Medulla oblongata (tissue), 1 donor: ENCODE results near the gene ITGA3.

ENCODE experiments used
- DNase-seq: peaks from one replicate; pipeline ENCODE4 v3.0.0-alpha.2; 2015; ENCODE audit errors: extremely low spot score

The ITGA3 gene

DNA sequence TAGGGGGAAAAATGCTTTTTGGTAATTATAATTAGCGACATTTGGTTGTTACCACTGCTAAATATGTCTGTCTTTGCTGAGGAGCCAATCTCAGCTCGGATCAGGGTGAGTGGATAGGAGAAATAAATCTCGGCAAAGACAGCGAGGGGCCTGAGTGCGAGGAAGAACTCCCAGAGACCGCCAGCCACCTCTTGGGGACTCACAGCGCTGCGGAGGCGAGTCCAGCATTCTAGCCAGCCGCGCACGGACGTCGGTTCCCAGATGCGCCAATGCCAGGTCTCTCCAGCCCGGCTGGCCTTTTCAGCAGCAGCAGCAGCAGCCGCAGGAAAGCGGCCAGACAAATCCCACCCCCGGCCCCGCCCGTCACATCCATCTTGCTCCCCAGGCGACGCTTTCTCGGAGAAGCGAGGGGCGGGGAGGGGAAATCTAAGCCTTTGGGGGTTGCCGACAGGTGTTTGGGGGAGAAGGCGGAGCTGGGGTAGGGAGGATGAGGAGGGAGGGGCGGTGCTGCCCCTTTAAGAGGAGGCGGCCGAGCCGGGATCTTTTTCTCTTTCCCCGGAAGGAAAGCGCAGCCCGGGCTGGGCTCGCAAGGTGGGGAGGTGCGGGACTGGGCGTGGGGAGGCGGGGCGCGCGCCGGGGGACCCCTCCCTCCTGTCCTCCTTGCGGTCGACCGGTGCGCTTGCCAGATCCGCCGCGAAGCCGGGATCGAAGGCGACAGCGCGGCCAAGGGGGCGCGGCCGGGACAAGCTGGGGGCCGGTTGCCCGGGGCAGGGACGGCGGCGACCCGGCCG is at the start of gene ITGA3:
ITGA3 (plus strand) TSS at position 685 of the 791 bp plus-strand sequence. CDS start 330 bp downstream, outside the sequence.
- peak; percentile 31 for DNase-seq

GRCh38 chr17:50009282-50009681 is 46.6 kb upstream of the ITGA3 start:
- DNase-seq: no peak

DNA sequence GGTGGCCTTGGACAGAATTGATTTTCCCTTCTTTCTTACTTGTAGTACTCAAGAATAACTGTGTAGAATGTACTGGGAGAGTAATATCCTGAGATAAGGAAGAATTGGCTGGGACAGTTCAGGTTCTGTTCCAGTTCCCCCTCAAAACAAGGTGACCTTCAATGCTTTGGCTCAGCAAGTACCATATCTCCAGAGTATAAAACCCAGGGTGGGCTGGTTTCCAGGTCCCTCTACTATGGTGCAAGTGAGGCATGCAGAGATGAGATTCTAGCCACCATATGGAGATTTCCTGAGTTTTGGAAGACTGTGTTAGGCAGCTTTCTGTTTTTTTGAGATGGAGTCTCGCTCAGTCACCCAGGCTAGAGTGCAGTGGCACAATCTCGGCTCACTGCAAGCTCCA is 42.8 kb upstream of the ITGA3 start:
- DNase-seq: no peak

DNA sequence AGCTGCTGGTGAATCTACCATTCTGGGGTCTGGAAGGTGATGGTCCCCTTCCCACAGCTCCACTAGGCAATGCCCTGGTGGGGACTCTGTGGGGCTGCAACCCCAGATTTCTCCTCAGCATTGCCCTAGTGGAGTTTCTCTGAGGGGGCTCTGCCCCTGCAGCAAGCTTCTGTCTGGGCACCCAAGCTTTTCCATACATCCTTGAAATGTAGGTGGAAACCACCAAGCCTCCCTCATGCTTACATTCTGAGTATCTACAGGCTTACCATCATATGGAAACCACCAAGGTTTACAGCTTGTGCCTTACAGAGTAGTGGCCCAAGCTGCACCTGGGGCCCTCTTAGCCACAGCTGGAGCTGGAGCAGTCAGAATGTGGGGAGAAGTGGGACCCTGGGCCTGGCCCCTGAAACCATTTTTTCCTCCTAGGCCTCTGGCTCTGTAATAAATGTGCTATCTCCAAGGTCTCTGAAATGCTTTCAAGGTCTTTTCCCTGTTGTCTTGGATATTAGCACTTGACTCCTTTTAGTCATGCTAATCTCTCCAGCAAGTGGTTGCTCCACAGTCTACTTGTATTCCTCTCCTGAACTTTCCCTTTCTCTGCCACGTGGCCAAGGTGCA is 41.3 kb upstream of the ITGA3 start:
- DNase-seq: no peak

GRCh38 chr17:50015146-50015545 is 40.8 kb upstream of the ITGA3 start:
- no peak for DNase-seq

DNA sequence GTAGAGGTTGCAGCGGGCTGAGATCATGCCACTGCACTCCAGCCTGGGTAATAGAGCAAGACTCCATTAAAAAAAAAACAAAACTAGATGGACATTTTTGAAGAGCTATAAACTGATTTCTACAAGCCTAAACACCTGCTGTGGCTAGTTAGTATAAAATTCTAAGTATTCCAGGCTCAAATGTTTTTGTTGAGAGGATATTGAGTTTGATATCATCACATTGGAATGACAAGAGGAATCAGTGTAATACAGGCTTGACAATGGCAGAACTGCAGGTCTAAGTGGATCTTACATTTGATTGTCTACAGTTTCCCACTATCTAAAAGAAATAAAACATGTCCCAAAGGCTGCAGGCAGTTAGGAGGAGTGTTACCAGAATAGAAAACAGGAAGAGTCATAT is 37.0 kb upstream of the ITGA3 start:
- DNase-seq: no peak

GRCh38 chr17:50020841-50021599 is 34.9 kb upstream of the ITGA3 start:
- no peak for DNase-seq

DNA sequence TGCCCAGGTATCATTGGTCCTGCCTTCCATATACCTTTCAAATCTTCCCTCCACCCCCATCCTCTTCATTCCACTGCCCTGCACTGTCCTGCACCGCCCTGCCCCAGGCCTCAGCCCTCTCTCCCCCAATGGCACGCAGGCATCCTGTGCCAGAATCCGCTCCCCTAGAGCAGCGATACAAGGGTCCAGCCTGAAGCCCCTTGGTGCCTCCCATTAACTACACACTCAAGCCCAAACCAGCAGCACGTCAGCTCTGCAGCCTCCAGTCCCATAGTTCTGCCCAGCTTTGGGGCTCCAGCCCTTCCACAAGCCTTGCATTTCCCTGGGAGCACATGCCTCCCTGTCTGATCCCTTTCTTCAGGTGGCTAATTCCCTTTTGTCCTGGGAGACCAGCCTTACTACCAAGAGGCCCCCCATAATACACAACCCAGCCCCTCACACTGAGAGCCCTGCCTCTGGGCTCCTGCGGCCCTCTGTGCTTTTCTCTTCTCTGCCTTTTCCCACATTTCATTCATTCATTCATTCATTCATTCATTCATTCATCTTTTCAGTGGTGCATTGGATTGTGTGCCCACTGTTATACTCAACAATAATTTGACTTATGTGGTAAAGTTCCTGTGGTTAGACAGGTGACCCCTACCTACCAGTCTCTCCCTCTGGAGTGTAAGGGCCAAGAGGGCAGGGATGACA is 34.1 kb upstream of the ITGA3 start:
- DNase-seq: no peak

DNA sequence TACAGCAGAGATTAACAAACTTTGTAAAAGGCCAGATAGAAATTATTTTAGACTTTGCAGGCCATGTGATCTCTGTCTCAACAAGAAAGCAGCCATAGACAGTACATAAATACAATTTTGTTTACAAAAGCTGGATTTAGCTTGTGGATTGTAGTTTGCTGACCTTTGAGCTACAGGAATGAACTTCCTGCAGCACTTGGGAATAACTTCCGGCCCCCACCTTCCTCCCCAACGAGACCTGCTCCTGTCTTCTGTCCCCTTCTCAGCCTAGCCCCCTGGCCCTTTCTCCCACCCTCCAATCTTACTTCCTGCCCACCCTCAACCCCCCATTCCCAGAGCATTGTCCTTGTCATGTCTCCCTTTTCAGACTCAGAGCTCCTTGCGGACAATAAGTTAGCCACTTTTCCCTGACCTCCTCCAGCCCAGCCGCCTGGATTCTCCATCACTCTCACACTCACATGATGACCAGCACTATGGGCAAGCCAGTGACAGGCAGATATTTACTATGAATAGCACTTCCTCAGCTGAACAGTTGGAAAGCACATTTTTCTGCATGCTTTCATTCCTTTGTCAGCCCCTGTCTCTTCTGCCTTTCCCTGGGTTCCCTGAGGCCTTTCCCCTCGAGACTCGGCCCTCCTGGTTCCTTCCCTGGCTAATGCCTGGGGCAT is 33.3 kb upstream of the ITGA3 start:
- DNase-seq: no peak

DNA sequence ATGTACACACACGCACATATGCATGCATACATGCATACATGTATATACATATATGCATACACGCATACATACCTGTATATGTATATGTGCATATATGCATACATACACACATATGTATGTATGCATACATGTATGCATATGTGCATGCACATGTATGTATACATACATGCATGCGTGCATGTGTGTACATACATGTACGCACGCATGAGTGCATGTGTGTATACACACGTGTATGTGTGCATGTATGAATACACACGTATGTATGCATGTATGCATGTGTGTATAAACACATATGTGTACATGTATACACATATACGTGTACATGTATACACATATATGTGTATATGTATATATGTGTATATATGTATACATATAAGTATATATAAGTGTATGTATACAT is 32.4 kb upstream of the ITGA3 start:
- DNase-seq: no peak

DNA sequence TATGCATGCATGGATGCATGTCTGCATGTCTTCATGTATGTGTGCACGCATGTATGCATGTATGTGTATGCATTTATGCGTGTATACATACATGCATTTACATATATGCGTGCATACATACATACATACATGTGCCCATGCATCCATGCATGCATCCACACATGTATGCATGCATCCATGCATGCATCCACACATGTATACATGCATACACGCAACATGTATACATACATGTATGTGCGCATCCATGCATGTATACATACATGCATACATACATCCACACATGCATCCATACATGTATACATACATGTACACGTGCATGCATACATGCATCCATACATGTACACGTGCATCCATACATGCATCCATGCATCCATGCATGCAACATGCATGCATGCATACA is 31.1 kb upstream of the ITGA3 start:
- DNase-seq: no peak

DNA sequence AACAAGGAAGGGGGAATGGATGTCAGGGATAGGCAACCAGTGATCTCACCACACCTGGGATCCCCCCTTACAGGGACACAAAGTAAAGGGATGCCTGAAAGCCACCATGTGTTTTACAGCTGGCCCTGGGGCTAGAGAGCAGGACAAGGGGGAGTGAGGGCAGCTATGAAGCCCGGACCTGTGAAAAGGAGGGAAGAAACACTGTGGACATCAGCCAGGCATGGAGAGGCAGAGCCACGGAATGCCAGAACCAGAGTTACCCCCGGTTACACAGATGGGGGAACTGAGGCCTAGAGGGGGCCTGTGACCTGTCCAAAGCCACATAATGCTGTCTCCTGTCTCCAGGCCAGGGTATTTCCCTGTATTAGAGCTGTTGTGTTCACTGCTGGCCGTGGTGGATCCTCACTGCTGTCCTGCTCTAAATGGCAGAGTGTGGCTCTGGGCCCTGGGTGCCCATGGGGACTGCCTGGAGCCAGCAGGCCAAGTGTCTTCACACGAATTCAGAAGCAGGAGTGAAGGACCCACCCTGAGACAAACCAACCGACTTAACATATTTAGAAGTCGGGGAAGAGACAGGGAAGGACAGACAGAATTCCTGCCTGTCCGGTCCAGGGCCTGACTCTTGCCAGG is 29.7 kb upstream of the ITGA3 start:
- no peak for DNase-seq

DNA sequence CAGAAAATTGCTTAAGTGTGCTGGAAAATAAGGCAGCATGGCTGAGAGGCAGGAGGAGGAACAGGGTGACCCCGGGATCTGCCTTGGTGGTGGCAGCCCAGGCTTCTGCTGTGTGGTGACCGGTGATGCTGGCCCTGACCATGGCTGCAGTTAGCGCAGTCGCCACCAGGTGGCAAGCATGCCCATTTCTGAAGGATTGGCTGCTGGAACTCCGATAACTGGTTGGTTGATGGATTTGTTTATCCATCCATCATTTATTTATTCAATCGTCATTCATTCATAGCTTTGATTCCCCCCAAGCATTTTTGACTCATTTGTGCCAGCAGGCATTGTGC is 29.1 kb upstream of the ITGA3 start:
- DNase-seq: peak; percentile 80

DNA sequence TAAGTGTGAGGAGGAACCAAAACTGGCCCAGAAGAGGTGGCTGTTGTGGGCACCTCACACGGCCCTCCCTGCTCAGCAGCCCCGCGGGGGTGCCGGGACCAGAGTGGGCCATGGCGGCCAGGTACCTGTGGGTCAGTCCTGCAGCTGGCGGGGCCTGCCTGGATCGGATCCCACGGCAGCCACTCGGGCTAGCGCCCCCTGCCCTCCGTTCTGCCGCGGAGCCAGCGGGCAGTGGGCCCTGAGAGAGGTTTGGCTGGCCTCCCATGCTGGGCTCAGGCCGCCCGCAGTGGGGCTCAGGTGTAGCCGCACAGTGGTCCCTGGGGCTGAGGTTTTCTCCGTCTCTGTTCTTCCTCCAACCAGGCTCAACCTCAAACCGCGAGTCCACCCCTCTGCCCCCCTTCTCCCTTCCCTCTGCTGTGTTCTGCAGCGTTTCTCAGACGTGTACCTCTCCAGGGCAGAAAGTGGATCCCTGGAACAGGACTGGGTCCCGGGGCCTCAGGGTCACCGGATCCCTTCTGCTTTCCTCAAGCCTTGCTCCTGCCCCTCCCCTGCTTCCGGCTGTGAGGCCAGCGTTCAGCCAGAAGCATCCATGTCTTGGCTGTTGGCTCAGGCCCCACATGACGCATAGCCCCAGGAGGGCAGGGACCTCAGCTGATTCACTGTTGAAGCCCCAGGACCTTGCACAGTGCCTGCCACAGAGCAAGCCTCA is 28.6 kb upstream of the ITGA3 start:
- no peak for DNase-seq

- DNase-seq: no peak
Observed at GRCh38 chr17:50027881-50028735, 27.8 kb upstream of the ITGA3 start.

GRCh38 chr17:50028736-50029120 is 27.2 kb upstream of the ITGA3 start:
- DNase-seq: no peak

DNA sequence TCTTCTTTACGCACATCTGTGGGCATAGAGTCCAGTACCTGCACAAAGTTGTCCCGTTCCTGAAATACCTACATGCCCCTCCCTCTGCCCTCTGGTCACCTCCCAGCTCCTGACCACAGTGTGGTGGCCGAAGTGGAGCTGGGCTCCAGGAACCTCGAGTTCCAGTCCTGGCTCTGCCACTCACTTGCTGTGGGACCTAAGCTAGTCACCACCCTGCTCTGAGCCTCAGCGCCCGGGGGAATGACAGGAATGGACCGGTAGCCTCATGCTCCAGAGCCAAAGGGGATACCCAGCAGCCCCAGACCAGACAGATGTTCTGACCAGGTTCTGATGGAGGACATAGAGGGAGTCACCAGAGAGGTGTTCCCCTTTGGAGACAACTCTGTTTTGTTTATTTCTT is 26.7 kb upstream of the ITGA3 start:
- no peak for DNase-seq

GRCh38 chr17:50033316-50033715 is 22.6 kb upstream of the ITGA3 start:
- DNase-seq: no peak

DNA sequence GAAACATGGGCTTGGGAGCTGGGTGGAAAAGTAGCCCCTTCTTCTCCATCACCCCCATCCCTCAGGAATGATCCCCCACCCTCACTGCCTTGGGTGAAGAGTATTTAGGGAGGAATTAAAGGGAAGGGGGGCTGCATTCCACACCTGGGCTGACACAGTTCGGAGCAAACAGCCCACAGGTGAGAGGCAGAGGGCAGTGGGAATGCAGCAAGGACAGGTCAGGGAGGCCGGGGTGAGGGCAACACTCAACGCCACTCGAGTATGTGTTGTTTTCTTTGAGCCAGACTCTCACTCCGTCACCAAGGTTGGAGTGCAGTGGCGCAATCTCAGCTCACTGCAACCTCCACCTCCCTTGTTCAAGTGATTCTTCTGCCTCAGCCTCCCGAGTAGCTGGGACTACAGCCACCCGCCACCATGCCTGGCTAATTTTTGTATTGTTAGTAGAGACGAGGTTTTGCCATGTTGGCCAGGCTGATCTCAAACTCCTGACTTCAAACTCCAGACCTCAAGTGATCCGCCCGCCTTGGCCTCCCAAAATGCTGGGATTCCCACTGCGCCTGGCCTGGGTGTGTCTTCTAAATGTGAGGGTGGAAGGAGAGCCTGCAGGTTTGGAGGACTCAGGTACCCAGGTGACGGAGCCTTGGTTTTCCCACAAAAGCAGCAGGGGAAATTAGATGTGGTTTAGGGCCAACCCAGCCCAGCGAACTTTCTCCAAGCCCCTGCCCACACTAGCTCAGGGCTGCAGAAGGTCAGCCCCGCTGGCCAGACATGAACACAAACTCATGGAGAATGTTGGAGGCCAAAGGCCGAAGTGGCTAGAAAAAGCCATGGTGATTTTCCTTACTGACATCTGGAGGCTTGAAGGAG is 21.2 kb upstream of the ITGA3 start:
- DNase-seq: no peak
